OCI-LY7 (cell line): ENCODE results near the gene CEP57L1.

Source experiments
- EZH2phosphoT487 ChIP-seq: fragments of 200-600 bp; sonication (generic); IDR thresholded peaks from 2 replicates; pipeline ENCODE4 v1.6.1; 2018; ENCODE audit warnings: low read depth, borderline replicate concordance, mild to moderate bottlenecking, mixed run types, antibody characterized with exemption, low read length, moderate library complexity, mixed read lengths
- TF ChIP-seq, protein P1 (sequence below): fragments of 200-600 bp; sonication (generic); conservative IDR thresholded peaks from 2 replicates; pipeline ENCODE4 v1.5.1; 2014; ENCODE audit warnings: mild to moderate bottlenecking, antibody characterized with exemption, low read length, moderate library complexity, mixed read lengths

DNA sequence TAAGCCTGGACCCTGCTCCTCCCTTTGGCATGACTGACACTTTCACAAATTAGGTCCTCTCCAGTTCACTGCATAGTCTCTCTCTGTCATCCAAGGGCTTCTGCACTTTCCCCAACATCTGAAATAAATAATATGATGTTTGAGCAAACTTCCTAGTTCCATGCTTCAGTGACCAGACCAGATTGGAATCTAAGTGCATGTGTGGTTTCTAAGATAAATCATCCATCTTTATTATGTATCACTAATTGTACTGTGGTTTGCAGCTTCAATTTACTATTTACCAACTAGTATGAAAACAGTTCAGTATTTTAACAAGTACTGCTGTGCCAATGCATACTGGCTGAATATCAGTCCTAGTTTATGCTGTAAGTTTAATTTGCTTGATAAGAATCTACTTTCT lies 19.4 kb upstream of the CEP57L1 start:
- TF ChIP-seq, protein P1, sequence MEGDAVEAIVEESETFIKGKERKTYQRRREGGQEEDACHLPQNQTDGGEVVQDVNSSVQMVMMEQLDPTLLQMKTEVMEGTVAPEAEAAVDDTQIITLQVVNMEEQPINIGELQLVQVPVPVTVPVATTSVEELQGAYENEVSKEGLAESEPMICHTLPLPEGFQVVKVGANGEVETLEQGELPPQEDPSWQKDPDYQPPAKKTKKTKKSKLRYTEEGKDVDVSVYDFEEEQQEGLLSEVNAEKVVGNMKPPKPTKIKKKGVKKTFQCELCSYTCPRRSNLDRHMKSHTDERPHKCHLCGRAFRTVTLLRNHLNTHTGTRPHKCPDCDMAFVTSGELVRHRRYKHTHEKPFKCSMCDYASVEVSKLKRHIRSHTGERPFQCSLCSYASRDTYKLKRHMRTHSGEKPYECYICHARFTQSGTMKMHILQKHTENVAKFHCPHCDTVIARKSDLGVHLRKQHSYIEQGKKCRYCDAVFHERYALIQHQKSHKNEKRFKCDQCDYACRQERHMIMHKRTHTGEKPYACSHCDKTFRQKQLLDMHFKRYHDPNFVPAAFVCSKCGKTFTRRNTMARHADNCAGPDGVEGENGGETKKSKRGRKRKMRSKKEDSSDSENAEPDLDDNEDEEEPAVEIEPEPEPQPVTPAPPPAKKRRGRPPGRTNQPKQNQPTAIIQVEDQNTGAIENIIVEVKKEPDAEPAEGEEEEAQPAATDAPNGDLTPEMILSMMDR, result no peak
- TF ChIP-seq EZH2phosphoT487, result no peak
